Central memory CD8-positive, alpha-beta T cell (primary cell): Measurements from ENCODE around the gene PHPT1.

Source experiments
- ATAC-seq: fragments of 150-1000 bp; cut with Tn5 transposase; replicated peaks from 2 replicates; pipeline ENCODE4 v1.10.0; 2022; ENCODE audit warnings: mild to moderate bottlenecking, moderate FRiP score, moderate number of reproducible peaks; ENCODE audit not compliant: poor library complexity, severe bottlenecking; ENCODE audit errors: extremely low read depth
- DNase-seq, 2 donors: peaks; one replicate each; pipeline ENCODE4 v3.0.0; 2021; ENCODE audit warnings: low spot score in 2 of 2
- H3K27ac Mint-ChIP-seq: one replicate; pipeline ENCODE4 v1.8.0; 2022; ENCODE audit warnings: low read depth, mild to moderate bottlenecking, moderate library complexity, mixed read lengths
- H3K27me3 Mint-ChIP-seq: one replicate; pipeline ENCODE4 v1.8.0; 2022; ENCODE audit warnings: mixed read lengths
- H3K36me3 Mint-ChIP-seq: one replicate; pipeline ENCODE4 v1.8.0; 2022; ENCODE audit warnings: mild to moderate bottlenecking, moderate library complexity, mixed read lengths; ENCODE audit not compliant: insufficient read depth
- H3K4me1 Mint-ChIP-seq: one replicate; pipeline ENCODE4 v1.8.0; 2022; ENCODE audit warnings: mixed read lengths
- H3K4me3 Mint-ChIP-seq: one replicate; pipeline ENCODE4 v1.8.0; 2022; ENCODE audit warnings: mild to moderate bottlenecking, moderate library complexity, mixed read lengths
- H3K9me3 Mint-ChIP-seq: one replicate; pipeline ENCODE4 v1.8.0; 2022; ENCODE audit warnings: mixed read lengths

PHPT1 gene

GRCh38 chr9:136808075-136808805, 41.0 kb upstream of the PHPT1 start:
- H3K9me3 Mint-ChIP-seq: no peaks in the 10 kb centered on the region
- DNase-seq: peak; percentile 21 to 33
- H3K27ac Mint-ChIP-seq: peak overlapping the region; percentile 73
- peak; percentile 34 for ATAC-seq
- peak overlapping the region; percentile 86 for H3K4me3 Mint-ChIP-seq
- peaks cover 37% of the 10 kb centered on the region for H3K4me1 Mint-ChIP-seq
- no peaks in the 10 kb centered on the region for H3K27me3 Mint-ChIP-seq
- peaks cover 24% of the 10 kb centered on the region for H3K36me3 Mint-ChIP-seq

- Mint-ChIP-seq H3K27ac (peak overlapping the region; percentile 73), H3K4me1 (peaks cover 43% of the 10 kb centered on the region), H3K27me3 (no peaks in the 10 kb centered on the region), H3K36me3 (peaks cover 26% of the 10 kb centered on the region), H3K9me3 (no peaks in the 10 kb centered on the region), H3K4me3 (peak overlapping the region; percentile 86)
- ATAC-seq (no peak), DNase-seq (no peak)
These were observed 40.4 kb upstream of the PHPT1 start for GRCh38 chr9:136808806-136809158.

- Mint-ChIP-seq H3K9me3 (no peaks in the 10 kb centered on the region), H3K4me3 (no peak overlapping the region), H3K27ac (no peak overlapping the region), H3K27me3 (no peaks in the 10 kb centered on the region), H3K4me1 (peaks cover 44% of the 10 kb centered on the region), H3K36me3 (peaks cover 9% of the 10 kb centered on the region)
- ATAC-seq (no peak), DNase-seq (no peak)
These were observed 34.3 kb upstream of the PHPT1 start for GRCh38 chr9:136814725-136815421.

DNA sequence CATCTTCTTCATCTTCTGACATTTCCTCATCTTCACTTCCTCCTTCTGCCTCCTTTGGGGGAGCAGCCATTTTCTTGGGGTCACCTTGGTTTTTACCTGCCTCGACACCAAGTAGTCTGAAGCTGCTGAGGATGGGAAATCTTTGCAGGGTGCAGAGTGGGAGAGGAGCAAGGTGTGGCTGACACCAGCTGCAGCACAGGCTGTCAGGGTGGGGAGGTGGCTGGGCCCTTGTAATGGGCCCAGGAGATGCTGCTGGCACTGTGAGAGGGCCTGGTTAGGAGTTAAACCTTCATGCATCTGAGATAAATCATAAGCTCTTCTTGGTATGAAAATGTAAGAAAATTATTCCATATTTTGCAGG, 33.8 kb upstream of the PHPT1 start:
- H3K27me3 Mint-ChIP-seq: no peaks in the 10 kb centered on the region
- H3K4me1 Mint-ChIP-seq: peaks cover 40% of the 10 kb centered on the region
- ATAC-seq (no peak), DNase-seq (no peak)
- H3K27ac Mint-ChIP-seq: no peak overlapping the region
- H3K36me3 Mint-ChIP-seq: peaks cover 7% of the 10 kb centered on the region
- H3K9me3 Mint-ChIP-seq: no peaks in the 10 kb centered on the region
- no peak overlapping the region for H3K4me3 Mint-ChIP-seq

- no peak overlapping the region for H3K4me3 Mint-ChIP-seq
- ATAC-seq (no peak), DNase-seq (no peak)
- H3K9me3 Mint-ChIP-seq: no peaks in the 10 kb centered on the region
- H3K27ac Mint-ChIP-seq: no peak overlapping the region
- peaks cover 16% of the 10 kb centered on the region for H3K4me1 Mint-ChIP-seq
- no peaks in the 10 kb centered on the region for H3K27me3 Mint-ChIP-seq
- peaks cover 19% of the 10 kb centered on the region for H3K36me3 Mint-ChIP-seq
These were observed 28.0 kb upstream of the PHPT1 start for GRCh38 chr9:136820971-136821825.

DNA sequence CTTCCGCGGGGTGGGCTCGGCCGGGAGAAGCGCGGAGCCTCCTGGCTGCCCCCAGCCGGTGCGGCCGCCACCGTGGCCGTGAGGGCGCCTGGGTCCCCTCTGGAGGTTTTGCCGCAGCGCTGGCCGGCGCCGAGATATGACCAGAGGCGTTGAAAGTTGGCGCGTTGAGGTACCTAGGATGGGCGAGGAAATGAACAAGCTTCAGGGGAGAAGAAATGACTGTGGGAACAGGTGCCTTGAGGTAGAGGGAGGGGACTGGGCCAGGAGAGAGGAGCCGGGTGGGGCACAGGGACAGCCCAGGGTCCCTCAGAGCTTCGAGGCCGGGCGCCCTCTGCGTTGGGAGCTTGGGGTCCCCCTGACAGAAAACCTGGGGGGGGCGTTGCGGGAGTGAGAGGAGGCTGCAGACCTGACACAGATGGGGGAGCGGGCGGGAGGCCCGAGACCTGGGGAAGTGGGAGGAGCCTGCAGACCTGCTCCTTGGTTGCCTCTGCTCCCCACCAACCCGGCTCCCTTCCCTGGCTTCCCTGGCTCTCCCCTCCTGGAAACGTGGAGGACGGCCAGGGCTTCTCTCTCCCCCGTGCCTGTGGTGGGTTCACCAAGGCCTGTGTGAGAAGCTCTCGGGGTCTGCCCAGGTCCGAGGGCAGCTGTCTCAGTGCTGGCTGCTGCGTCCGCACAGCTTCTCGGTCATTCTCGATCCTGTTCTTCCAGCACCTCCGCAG, 27.2 kb upstream of the PHPT1 start:
- H3K4me1 Mint-ChIP-seq: peaks cover 13% of the 10 kb centered on the region
- no peak overlapping the region for H3K4me3 Mint-ChIP-seq

DNA sequence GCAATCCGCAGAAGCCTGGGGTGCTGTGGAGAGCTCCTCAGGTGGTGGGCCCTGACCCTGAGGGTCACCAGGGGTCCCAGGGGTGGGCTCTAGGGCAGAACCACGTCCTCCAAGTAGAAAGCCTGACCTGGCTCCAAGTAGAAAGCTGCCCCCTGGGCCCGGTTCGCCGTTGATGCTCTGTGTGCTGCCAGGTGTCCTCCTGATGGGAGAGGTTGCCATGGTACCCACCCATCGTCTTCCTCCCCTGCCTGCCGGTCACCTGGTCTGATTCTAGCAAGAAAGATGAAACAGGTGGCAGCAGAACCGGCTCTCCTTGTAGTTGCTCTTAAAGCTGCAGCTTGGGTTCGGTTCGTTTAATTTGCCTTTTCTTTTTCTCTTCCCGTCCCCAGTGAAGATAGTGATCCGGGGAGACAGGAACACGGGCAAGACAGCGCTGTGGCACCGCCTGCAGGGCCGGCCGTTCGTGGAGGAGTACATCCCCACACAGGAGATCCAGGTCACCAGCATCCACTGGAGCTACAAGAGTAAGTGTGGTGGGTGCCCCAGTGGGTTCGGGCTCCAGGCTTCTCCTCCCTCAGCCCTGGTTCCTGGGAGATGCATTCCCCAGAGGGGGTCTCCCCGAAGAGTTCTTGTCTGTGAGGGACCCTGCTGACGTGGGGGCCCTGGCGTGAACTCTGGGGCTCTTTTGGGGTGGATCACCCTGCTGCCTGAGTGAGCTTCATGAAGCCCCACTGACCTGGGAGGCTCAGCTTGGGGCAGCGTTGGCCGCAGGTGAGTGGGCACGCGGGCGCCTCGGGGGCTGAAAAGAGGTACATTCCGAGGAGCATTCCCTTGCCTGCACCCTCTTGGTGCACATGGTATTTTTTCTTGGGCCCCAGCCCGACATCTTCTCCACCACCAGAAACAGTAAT, 25.8 kb upstream of the PHPT1 start:
- Mint-ChIP-seq H3K27ac (no peak overlapping the region), H3K27me3 (no peaks in the 10 kb centered on the region), H3K4me1 (peaks cover 11% of the 10 kb centered on the region), H3K36me3 (peaks cover 17% of the 10 kb centered on the region), H3K4me3 (no peak overlapping the region), H3K9me3 (no peaks in the 10 kb centered on the region)
- DNase-seq (no peak), ATAC-seq (no peak)

More for the DNA sequence above, 27.2 kb upstream of the PHPT1 start:
- DNase-seq: no peak
- Mint-ChIP-seq H3K27ac (no peak overlapping the region), H3K9me3 (no peaks in the 10 kb centered on the region), H3K27me3 (no peaks in the 10 kb centered on the region), H3K36me3 (peaks cover 18% of the 10 kb centered on the region)
- ATAC-seq: no peak

- ATAC-seq (no peak), DNase-seq (no peak)
- Mint-ChIP-seq H3K27ac (no peak overlapping the region), H3K4me3 (no peak overlapping the region), H3K4me1 (peaks cover 6% of the 10 kb centered on the region), H3K9me3 (no peaks in the 10 kb centered on the region), H3K27me3 (no peaks in the 10 kb centered on the region), H3K36me3 (peaks cover 22% of the 10 kb centered on the region)
These were observed 24.5 kb upstream of the PHPT1 start for GRCh38 chr9:136824496-136825225.

- Mint-ChIP-seq H3K27me3 (no peaks in the 10 kb centered on the region), H3K36me3 (peaks cover 22% of the 10 kb centered on the region), H3K9me3 (no peaks in the 10 kb centered on the region), H3K27ac (no peak overlapping the region), H3K4me1 (peaks cover 6% of the 10 kb centered on the region), H3K4me3 (no peak overlapping the region)
- DNase-seq (no peak), ATAC-seq (no peak)
These were observed 23.7 kb upstream of the PHPT1 start for GRCh38 chr9:136825295-136826187.

GRCh38 chr9:136826188-136826541, 23.0 kb upstream of the PHPT1 start:
- no peak for ATAC-seq
- DNase-seq: no peak
- H3K27ac Mint-ChIP-seq: no peak overlapping the region
- no peaks in the 10 kb centered on the region for H3K9me3 Mint-ChIP-seq
- peaks cover under 1% of the 10 kb centered on the region for H3K4me1 Mint-ChIP-seq
- H3K27me3 Mint-ChIP-seq: no peaks in the 10 kb centered on the region
- peaks cover 25% of the 10 kb centered on the region for H3K36me3 Mint-ChIP-seq
- H3K4me3 Mint-ChIP-seq: no peak overlapping the region
